Mesothelial cell of epicardium (in vitro differentiated cells): Measurements from ENCODE around the gene POU2AF3. TPM values are rescaled to one million over a fixed set of nuclear protein-coding genes. Genes with fewer than 3 reads are reported as not detected.

Source experiments
- DNase-seq, 2 experiments: peaks; one replicate each; pipeline ENCODE4 v3.0.0; 2021; ENCODE audit warnings: low spot score in 2 of 2; ENCODE audit not compliant: unreplicated experiment in 2 of 2
- H3K27ac Mint-ChIP-seq: 2 replicates; pipeline ENCODE4 v1.8.0; 2021; ENCODE audit warnings: mixed read lengths
- H3K27me3 Mint-ChIP-seq: 2 replicates; pipeline ENCODE4 v1.8.0; 2021; ENCODE audit warnings: low read depth, mixed read lengths
- H3K36me3 Mint-ChIP-seq: 2 replicates; pipeline ENCODE4 v1.8.0; 2021; ENCODE audit warnings: mixed read lengths
- H3K4me1 Mint-ChIP-seq: 2 replicates; pipeline ENCODE4 v1.8.0; 2021; ENCODE audit warnings: mixed read lengths
- H3K4me3 Mint-ChIP-seq: 2 replicates; pipeline ENCODE4 v1.8.0; 2021; ENCODE audit warnings: mild to moderate bottlenecking, moderate library complexity, mixed read lengths
- H3K9me3 Mint-ChIP-seq: 2 replicates; pipeline ENCODE4 v1.8.0; 2021; ENCODE audit warnings: mixed read lengths
- total RNA-seq: library from RNA; stranded (reverse); gene quantifications from 3 replicates; pipeline ENCODE4 v1.2.1, GENCODE V29; 2021
- TF ChIP-seq, protein P1 (sequence below): fragments of 200-600 bp; sonication (generic); IDR thresholded peaks from one replicate; pipeline ENCODE4 v1.5.0; 2021; ENCODE audit warnings: antibody characterized with exemption; ENCODE audit not compliant: unreplicated experiment

POU2AF3 gene
- total RNA-seq, 1 donor from 2014 or later, result 3.0 TPM

DNA sequence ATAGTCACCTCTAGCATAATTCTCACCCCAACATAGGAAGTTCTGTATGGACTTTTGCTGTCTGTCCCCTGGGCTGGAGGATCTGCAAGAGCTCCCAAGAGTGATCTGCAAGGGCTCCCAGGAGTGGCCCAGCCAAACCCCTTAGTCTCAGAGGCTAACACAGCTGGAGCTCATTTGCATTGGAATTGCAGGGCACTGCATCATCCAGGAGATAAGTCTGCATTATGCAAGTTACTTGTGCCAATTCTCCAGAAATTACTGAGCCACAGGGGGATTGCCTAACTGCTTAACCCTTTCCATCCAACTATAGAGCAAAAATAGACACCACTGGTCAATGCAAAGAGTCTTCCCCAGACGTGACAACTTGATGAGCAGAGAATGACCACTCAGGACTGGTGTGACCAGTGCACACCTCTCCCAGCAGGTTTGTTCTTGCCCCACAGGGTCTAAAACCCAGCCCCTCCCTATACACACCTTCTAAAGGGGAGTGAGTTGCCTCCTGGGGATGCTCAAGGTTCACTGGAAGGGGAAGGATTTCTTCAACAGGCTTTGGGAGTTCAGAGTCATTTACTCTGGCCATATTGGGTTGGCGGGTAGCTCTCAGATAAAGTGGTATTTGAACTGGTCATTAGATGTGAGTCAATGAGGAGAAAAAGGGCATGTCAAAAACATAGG is 38.4 kb downstream of the POU2AF3 start:
- H3K4me3 Mint-ChIP-seq, result no peak overlapping the region
- H3K4me1 Mint-ChIP-seq, result peaks cover 24% of the 10 kb centered on the region
- DNase-seq, result no peak
- TF ChIP-seq, protein P1, sequence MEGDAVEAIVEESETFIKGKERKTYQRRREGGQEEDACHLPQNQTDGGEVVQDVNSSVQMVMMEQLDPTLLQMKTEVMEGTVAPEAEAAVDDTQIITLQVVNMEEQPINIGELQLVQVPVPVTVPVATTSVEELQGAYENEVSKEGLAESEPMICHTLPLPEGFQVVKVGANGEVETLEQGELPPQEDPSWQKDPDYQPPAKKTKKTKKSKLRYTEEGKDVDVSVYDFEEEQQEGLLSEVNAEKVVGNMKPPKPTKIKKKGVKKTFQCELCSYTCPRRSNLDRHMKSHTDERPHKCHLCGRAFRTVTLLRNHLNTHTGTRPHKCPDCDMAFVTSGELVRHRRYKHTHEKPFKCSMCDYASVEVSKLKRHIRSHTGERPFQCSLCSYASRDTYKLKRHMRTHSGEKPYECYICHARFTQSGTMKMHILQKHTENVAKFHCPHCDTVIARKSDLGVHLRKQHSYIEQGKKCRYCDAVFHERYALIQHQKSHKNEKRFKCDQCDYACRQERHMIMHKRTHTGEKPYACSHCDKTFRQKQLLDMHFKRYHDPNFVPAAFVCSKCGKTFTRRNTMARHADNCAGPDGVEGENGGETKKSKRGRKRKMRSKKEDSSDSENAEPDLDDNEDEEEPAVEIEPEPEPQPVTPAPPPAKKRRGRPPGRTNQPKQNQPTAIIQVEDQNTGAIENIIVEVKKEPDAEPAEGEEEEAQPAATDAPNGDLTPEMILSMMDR, result no peak
- peaks cover 4% of the 10 kb centered on the region for H3K36me3 Mint-ChIP-seq
- H3K27ac Mint-ChIP-seq, result no peak overlapping the region
- no peaks in the 10 kb centered on the region for H3K27me3 Mint-ChIP-seq
- peaks cover 16% of the 10 kb centered on the region for H3K9me3 Mint-ChIP-seq

DNA sequence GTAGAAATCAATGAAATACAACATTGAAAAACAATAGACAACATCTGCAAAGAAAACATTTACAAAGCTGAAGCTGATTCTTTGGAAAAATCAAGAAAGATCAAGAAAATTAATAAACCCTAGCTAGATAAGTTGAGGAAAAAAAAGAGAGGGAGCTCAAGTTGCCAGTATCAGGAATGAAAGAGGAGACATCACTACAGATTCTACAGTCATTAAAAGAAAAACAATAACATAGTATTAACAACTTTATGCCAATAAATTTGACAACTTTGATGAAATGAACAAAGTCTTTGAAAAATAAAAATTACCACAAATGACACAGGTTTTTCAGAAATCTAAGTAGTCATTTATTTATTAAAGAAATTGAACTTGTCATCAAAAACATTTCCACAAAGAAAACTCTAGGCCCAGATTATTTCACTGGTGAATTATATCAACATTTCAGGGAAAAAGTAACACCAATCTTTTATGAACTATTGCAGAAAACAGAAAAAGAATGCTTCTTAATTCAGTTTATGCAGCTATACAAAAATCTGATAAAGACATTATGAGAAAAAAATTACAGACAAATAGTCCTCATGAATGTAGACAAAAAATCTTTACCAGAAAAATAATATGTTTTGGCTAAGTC is 41.5 kb downstream of the POU2AF3 start:
- Mint-ChIP-seq H3K36me3 (peaks cover 4% of the 10 kb centered on the region), H3K4me3 (no peak overlapping the region), H3K4me1 (peaks cover 6% of the 10 kb centered on the region), H3K27me3 (no peaks in the 10 kb centered on the region), H3K9me3 (peaks cover 16% of the 10 kb centered on the region), H3K27ac (no peak overlapping the region)
- DNase-seq, result no peak
- TF ChIP-seq, protein P1, result no peak

DNA sequence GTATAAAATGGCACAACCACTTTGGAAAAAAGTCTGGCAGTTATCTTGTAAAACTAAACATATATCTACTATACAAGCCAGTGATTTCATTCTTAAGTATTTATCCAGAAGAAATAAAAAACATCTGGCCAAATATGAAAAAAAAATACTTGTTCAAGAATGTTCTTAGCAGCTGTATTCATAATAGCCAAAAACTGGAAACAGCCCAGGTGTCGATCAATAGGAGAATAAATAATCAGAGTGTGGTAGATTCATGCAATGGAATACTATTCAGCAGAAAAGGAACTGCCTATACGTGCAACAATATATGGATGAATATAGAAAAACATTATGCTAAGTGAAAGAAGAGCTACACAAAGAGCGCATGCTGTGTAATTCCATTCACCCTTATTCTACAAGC is 44.0 kb downstream of the POU2AF3 start:
- no peak overlapping the region for H3K4me3 Mint-ChIP-seq
- TF ChIP-seq, protein P1, result no peak
- no peaks in the 10 kb centered on the region for H3K27me3 Mint-ChIP-seq
- no peak overlapping the region for H3K27ac Mint-ChIP-seq
- H3K36me3 Mint-ChIP-seq, result peaks cover 4% of the 10 kb centered on the region
- DNase-seq, result no peak
- H3K9me3 Mint-ChIP-seq, result peaks cover 16% of the 10 kb centered on the region
- peaks cover 3% of the 10 kb centered on the region for H3K4me1 Mint-ChIP-seq

DNA sequence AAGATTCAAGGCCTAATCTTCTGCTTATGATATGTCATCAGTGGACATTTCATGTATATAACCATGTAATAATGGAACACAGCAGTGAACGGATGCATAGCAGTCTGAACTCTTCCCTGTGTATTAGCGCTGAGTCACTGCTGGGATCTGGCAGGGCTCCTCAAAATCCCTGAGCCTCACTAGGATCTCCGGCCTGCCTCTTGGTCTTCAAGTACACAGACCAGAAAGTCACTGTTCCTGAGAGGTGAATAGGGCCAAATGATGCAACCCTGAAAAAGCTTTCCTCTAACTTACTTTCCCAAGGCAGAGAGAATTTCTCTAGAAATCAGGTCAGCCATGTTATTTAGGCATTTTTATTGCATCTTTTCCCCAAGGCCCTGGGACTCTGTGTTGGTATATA is 45.7 kb downstream of the POU2AF3 start:
- no peaks in the 10 kb centered on the region for H3K27me3 Mint-ChIP-seq
- H3K27ac Mint-ChIP-seq, result no peak overlapping the region
- TF ChIP-seq, protein P1, result no peak

DNA sequence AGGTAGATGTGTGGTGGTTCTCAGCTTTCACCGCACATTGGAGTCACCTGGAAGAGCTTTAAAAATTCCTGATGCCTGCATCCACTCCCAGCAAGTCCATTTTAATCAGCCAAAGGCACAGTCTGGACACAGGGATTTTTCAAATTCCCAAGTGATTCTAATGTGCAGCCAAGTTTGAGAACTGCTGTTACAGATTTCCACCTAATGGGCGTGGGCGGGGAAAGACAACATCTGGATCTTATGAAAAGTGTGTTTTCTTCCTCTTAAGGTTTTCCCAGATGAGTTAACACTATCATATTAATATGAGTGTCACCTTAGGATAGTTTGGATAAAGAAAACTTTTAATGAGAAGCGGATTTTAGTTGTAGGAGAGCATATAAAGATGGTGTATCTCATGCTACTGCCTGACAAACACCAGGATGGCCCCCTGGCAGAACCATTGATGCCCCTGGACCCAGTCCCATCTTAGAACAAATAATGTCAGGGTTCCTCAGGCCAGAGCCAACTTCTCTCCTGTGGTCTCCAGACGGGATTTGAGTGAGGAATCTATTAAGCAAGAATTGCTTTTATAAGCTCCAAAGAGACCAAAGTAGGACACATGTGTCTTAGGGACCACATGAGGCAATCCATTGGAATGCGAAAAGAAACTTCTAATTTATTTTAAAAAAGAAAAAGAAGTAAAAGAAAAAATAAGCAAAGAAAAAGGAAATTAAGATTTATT is 48.8 kb downstream of the POU2AF3 start:
- Mint-ChIP-seq H3K27me3 (peaks cover 4% of the 10 kb centered on the region), H3K27ac (no peak overlapping the region), H3K4me3 (no peak overlapping the region), H3K9me3 (no peaks in the 10 kb centered on the region), H3K36me3 (no peaks in the 10 kb centered on the region), H3K4me1 (peaks cover 12% of the 10 kb centered on the region)
- DNase-seq, result no peak
- TF ChIP-seq, protein P1, result no peak

More for the DNA sequence above, 45.7 kb downstream of the POU2AF3 start:
- H3K4me1 Mint-ChIP-seq, result peaks cover 3% of the 10 kb centered on the region
- peaks cover 4% of the 10 kb centered on the region for H3K36me3 Mint-ChIP-seq
- DNase-seq, result no peak
- H3K4me3 Mint-ChIP-seq, result no peak overlapping the region
- H3K9me3 Mint-ChIP-seq, result peaks cover 10% of the 10 kb centered on the region
